Cardiac muscle cell (in vitro differentiated cells and primary cell): ENCODE measurements around the gene CNNM1. TPM values are rescaled to one million over a fixed set of nuclear protein-coding genes. Genes with fewer than 3 reads are reported as not detected.

Experiments
- DNase-seq, 2 donors: peaks; one replicate each; pipeline versions ENCODE4 v3.0.0 to v3.0.0-alpha.2; 2010 to 2017; ENCODE audit warnings: low read depth in 1 of 2, low spot score in 1 of 2
- H3K27ac ChIP-seq: fragments of 200-600 bp; sonication (generic); 2 replicates; pipeline ENCODE4 v1.5.1; 2016
- H3K27me3 ChIP-seq: fragments of 200-600 bp; sonication (generic); 2 replicates; pipeline ENCODE4 v1.6.0; 2016; ENCODE audit warnings: control low read depth
- H3K36me3 ChIP-seq: fragments of 200-600 bp; sonication (generic); 2 replicates; pipeline ENCODE4 v1.5.1; 2016; ENCODE audit warnings: control low read depth
- H3K4me1 ChIP-seq: fragments of 200-600 bp; sonication (generic); 2 replicates; pipeline ENCODE4 v1.8.1; 2017; ENCODE audit warnings: low read depth, mild to moderate bottlenecking, mixed run types
- H3K4me3 ChIP-seq: fragments of 200-600 bp; sonication (generic); 2 replicates; pipeline ENCODE4 v1.5.1; 2016; ENCODE audit warnings: mild to moderate bottlenecking
- H3K9me3 ChIP-seq: fragments of 200-600 bp; sonication (generic); 2 replicates; pipeline ENCODE4 v1.5.1; 2017; ENCODE audit warnings: low read depth, mild to moderate bottlenecking, control low read depth
- CTCF ChIP-seq: IDR thresholded peaks from 2 replicates; pipeline ENCODE4 v1.5.1; 2012; ENCODE audit warnings: low read depth, mild to moderate bottlenecking, low read length
- polyA plus RNA-seq: library from polyadenylated mRNA; unstranded; fragments of >200 nt; fragmentation: Nextera tagmentation; extraction: Ambion mirVana; gene quantifications from 2 replicates; pipeline ENCODE4 v1.2.1, GENCODE V29; 2016
- total RNA-seq: library from RNA; depleted of rRNA; stranded (reverse); fragments of >200 nt; gene quantifications from 2 replicates; pipeline ENCODE4 v1.2.3, GENCODE V29; 2016

The CNNM1 gene
- total and polyA plus RNA-seq, 2 experiments from 2014 or later = 1.7 to 2.8 TPM

- Histone ChIP-seq H3K27ac (no peak overlapping the region), H3K4me1 (no peaks in the 10 kb centered on the region), H3K27me3 (peaks cover 55% of the 10 kb centered on the region), H3K36me3 (no peaks in the 10 kb centered on the region), H3K9me3 (no peaks in the 10 kb centered on the region), H3K4me3 (peak overlapping the region; percentile 47)
- no peak for TF ChIP-seq CTCF
- DNase-seq = no peak
Measured at GRCh38 chr10:99328579-99329303, 415 bp upstream of the CNNM1 start.

DNA sequence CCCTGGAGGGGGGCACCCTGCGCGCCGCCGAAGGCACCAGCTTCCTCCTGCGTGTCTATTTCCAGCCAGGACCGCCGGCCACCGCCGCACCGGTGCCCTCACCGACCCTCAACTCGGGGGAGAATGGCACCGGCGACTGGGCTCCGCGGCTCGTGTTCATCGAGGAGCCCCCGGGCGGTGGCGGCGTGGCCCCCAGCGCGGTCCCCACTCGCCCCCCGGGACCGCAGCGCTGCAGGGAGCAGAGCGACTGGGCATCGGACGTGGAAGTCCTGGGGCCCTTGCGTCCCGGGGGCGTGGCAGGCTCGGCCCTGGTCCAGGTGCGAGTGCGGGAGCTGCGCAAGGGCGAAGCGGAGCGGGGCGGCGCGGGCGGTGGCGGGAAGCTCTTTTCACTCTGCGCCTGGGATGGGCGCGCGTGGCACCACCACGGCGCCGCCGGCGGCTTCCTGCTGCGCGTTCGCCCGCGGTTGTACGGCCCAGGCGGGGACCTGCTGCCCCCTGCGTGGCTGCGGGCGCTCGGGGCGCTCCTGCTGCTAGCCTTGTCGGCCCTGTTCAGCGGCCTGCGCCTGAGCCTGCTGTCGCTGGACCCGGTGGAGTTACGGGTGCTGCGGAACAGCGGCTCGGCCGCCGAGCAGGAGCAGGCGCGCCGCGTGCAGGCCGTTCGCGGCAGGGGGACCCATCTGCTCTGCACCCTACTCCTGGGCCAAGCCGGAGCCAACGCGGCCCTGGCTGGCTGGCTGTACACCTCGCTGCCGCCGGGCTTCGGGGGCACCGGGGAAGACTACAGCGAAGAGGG lies 594 bp downstream of the CNNM1 start:
- Histone ChIP-seq H3K9me3 (no peaks in the 10 kb centered on the region), H3K4me3 (peak overlapping the region; percentile 47), H3K36me3 (no peaks in the 10 kb centered on the region), H3K4me1 (no peaks in the 10 kb centered on the region), H3K27ac (no peak overlapping the region), H3K27me3 (peaks cover 59% of the 10 kb centered on the region)
- peak; percentile 27 to 69 for DNase-seq
- TF ChIP-seq CTCF = no peak

DNA sequence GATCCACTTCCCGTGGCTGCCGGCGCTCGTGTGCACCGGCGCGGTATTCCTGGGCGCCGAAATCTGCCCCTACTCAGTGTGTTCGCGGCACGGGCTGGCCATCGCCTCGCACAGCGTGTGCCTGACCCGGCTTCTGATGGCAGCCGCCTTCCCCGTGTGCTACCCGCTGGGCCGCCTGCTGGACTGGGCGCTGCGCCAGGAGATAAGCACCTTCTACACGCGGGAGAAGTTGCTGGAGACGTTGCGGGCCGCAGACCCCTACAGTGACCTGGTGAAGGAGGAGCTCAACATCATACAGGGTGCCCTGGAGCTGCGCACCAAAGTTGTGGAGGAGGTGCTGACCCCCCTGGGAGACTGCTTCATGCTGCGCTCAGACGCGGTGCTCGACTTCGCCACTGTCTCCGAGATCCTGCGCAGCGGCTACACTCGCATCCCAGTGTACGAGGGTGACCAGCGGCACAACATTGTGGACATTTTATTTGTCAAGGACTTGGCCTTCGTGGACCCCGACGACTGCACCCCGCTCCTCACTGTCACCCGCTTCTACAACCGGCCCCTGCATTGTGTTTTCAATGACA lies 1.3 kb downstream of the CNNM1 start:
- no peaks in the 10 kb centered on the region for H3K4me1 ChIP-seq
- H3K9me3 ChIP-seq = no peaks in the 10 kb centered on the region
- TF ChIP-seq CTCF = no peak
- peak in 1 of 2 donors; percentile 41 for DNase-seq
- peak overlapping the region; percentile 47 for H3K4me3 ChIP-seq
- H3K36me3 ChIP-seq = no peaks in the 10 kb centered on the region
- H3K27ac ChIP-seq = no peak overlapping the region
- H3K27me3 ChIP-seq = peaks cover 63% of the 10 kb centered on the region

DNA sequence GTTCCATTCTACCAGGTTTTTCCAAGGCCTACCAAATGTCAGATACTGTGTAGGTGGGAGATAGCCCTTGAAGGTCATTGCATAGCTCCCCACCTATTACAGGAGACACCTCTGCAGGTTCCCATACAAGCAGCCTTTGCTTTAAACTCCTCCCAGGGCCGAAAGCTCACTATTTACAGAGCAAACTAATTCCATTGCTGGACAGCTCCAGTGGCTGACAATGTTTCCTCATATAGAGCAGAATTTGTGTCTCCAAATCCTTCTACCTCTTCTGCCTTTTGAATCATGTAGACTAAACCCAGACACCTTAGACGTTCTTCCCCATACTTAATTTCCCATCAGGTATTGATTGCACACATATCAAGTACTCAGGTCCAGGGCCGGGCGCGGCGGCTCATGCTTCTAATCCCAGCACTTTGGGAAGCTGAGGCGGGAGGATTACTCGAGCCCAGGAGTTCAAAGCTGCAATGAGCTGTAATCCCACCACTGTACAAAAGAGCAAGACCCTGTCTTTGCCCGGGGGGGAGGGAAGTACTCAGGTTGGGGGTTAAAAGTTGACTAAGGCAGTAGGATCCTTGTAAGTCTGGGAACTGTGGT lies 2.1 kb downstream of the CNNM1 start:
- DNase-seq = peak in 1 of 2 donors; percentile 71
- Histone ChIP-seq H3K4me1 (no peaks in the 10 kb centered on the region), H3K27ac (no peak overlapping the region), H3K27me3 (peaks cover 63% of the 10 kb centered on the region), H3K4me3 (no peak overlapping the region), H3K36me3 (no peaks in the 10 kb centered on the region), H3K9me3 (no peaks in the 10 kb centered on the region)
- TF ChIP-seq CTCF = no peak

DNA sequence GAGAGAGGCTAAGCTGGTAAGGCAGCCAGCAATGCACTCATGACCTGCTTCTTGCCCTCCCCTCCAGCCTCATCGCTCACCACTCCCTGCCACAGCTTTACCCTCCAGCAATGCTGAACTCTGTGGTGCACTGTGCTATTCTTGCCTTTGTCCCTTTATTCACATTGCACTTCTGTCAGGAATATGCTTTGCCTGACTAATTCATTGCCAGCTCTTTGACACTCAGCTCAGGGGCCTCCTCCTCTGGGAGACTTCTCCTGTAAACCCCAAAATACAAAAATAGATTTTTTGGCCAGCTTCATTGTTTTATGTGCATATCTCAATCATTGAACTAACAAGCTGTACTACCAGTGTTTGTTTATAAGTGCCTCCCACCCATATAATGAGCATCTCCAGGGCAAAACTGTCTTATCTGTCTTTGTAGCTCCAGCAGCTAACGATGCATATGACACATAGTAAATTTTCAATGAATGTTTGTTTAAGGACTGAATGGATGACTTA lies 8.2 kb downstream of the CNNM1 start:
- peak in 1 of 2 donors; percentile 54 for DNase-seq
- Histone ChIP-seq H3K36me3 (no peaks in the 10 kb centered on the region), H3K4me3 (no peak overlapping the region), H3K4me1 (no peaks in the 10 kb centered on the region), H3K9me3 (no peaks in the 10 kb centered on the region), H3K27me3 (peaks cover 15% of the 10 kb centered on the region), H3K27ac (no peak overlapping the region)
- TF ChIP-seq CTCF = no peak
